ENCODE measurements around the gene KLK12. TPM values are rescaled to one million over a fixed set of nuclear protein-coding genes. Genes with fewer than 3 reads are reported as not detected.

KLK12 gene
- total and polyA plus RNA-seq, 2 donors (not counting 1 experiment from before 2014, with no cell fraction given): not detected

GRCh38 chr19:51044327-51044726 lies 9.5 kb upstream of the KLK12 start:
- H3K4me3 ChIP-seq (ENCODE audit: control extremely low read depth in 1 of 5, extremely low read depth in 1 of 5, insufficient read depth in 1 of 5, low read depth in 2 of 5, low read length in 4 of 5): no peak overlapping the region
- ATAC-seq (ENCODE audit: low read depth) (no peak), DNase-seq (no peak)
- peaks cover 11% of the 10 kb centered on the region for H3K27me3 Mint-ChIP-seq
- H3K79me2 ChIP-seq (ENCODE audit: control insufficient read depth, insufficient read depth, low read length): no peaks in the 10 kb centered on the region
- H3K4me1 Mint-ChIP-seq: no peaks in the 10 kb centered on the region
- peaks cover 2% of the 10 kb centered on the region for H3K9me3 Mint-ChIP-seq (ENCODE audit: insufficient read depth)
- intact Hi-C loops (cut with micrococcal nuclease): no loop called here
- H3K27me3 ChIP-seq (replicated peaks in 1 of 4; ENCODE audit: control extremely low read depth in 1 of 4, control insufficient read depth in 3 of 4, insufficient read depth in 4 of 4, low read length in 3 of 4): no peaks in the 10 kb centered on the region
- POLR2A ChIA-PET: no interaction called here
- no peaks in the 10 kb centered on the region for H4K20me1 ChIP-seq (ENCODE audit: control insufficient read depth, insufficient read depth, low read length, poor library complexity, severe bottlenecking)
- no peak overlapping the region for H3K4me3 Mint-ChIP-seq
- no peak overlapping the region for H3K9ac ChIP-seq (ENCODE audit: low read length)
- CTCF ChIA-PET: no interaction called here
- no peak overlapping the region for H3K27ac Mint-ChIP-seq
- no peaks in the 10 kb centered on the region for H3K9me3 ChIP-seq (ENCODE audit: control extremely low read depth in 1 of 3, control insufficient read depth in 2 of 3, insufficient read depth in 1 of 3, low read length in 2 of 3)
- 98% methylated on average over 8 of the region's 11 CpGs for WGBS (ENCODE audit: insufficient coverage)
- no peak overlapping the region for H2AFZ ChIP-seq (ENCODE audit: insufficient read depth, low read depth, low read length, poor library complexity, severe bottlenecking)
- H3K4me2 ChIP-seq (replicated peaks; ENCODE audit: low read depth, low read length, poor library complexity, severe bottlenecking): no peak overlapping the region
- TF ChIP-seq EZH2 (IDR thresholded peaks at IDR 0.05; ENCODE audit: borderline replicate concordance, insufficient read depth, low read depth, low read length, poor library complexity, severe bottlenecking): no peak
- TF ChIP-seq CTCF (IDR thresholded peaks at IDR 0.05): no peak
- H3K4me1 ChIP-seq (ENCODE audit: control insufficient read depth in 2 of 2, insufficient read depth in 2 of 2, low read length in 2 of 2): no peaks in the 10 kb centered on the region
- H3K36me3 ChIP-seq (replicated peaks in 1 of 2; ENCODE audit: control extremely low read depth in 1 of 2, control insufficient read depth in 1 of 2, extremely low read depth in 1 of 2, insufficient read depth in 2 of 2, low read length in 1 of 2): no peaks in the 10 kb centered on the region
- H3K27ac ChIP-seq (ENCODE audit: low read length in 2 of 2): no peak overlapping the region

GRCh38 chr19:51043497-51043896 lies 8.7 kb upstream of the KLK12 start:
- POLR2A ChIA-PET: no interaction called here
- Mint-ChIP-seq H3K4me1 (no peaks in the 10 kb centered on the region), H3K27ac (no peak overlapping the region), H3K4me3 (no peak overlapping the region), H3K27me3 (peaks cover 11% of the 10 kb centered on the region), H3K9me3 (ENCODE audit: insufficient read depth) (peaks cover 2% of the 10 kb centered on the region)
- no peaks in the 10 kb centered on the region for H3K36me3 ChIP-seq (replicated peaks in 1 of 2; ENCODE audit: control extremely low read depth in 1 of 2, control insufficient read depth in 1 of 2, extremely low read depth in 1 of 2, insufficient read depth in 2 of 2, low read length in 1 of 2)
- TF ChIP-seq CTCF (IDR thresholded peaks at IDR 0.05): no peak
- TF ChIP-seq EZH2 (IDR thresholded peaks at IDR 0.05; ENCODE audit: borderline replicate concordance, insufficient read depth, low read depth, low read length, poor library complexity, severe bottlenecking): no peak
- CTCF ChIA-PET: no interaction called here
- no peaks in the 10 kb centered on the region for H3K9me3 ChIP-seq (ENCODE audit: control extremely low read depth in 1 of 3, control insufficient read depth in 2 of 3, insufficient read depth in 1 of 3, low read length in 2 of 3)
- no peaks in the 10 kb centered on the region for H4K20me1 ChIP-seq (ENCODE audit: control insufficient read depth, insufficient read depth, low read length, poor library complexity, severe bottlenecking)
- no peak overlapping the region for H3K4me2 ChIP-seq (replicated peaks; ENCODE audit: low read depth, low read length, poor library complexity, severe bottlenecking)
- no peak for ATAC-seq (ENCODE audit: low read depth)
- no peaks in the 10 kb centered on the region for H3K79me2 ChIP-seq (ENCODE audit: control insufficient read depth, insufficient read depth, low read length)
- H3K9ac ChIP-seq (ENCODE audit: low read length): no peak overlapping the region
- no peak overlapping the region for H3K4me3 ChIP-seq (ENCODE audit: control extremely low read depth in 1 of 5, extremely low read depth in 1 of 5, insufficient read depth in 1 of 5, low read depth in 2 of 5, low read length in 4 of 5)
- 72% methylated on average over 6 of the region's 9 CpGs for WGBS (ENCODE audit: insufficient coverage)
- intact Hi-C loops (cut with micrococcal nuclease): no loop called here
- no peak overlapping the region for H3K27ac ChIP-seq (ENCODE audit: low read length in 2 of 2)
- H2AFZ ChIP-seq (ENCODE audit: insufficient read depth, low read depth, low read length, poor library complexity, severe bottlenecking): no peak overlapping the region
- no peaks in the 10 kb centered on the region for H3K27me3 ChIP-seq (replicated peaks in 1 of 4; ENCODE audit: control extremely low read depth in 1 of 4, control insufficient read depth in 3 of 4, insufficient read depth in 4 of 4, low read length in 3 of 4)
- DNase-seq: no peak
- no peaks in the 10 kb centered on the region for H3K4me1 ChIP-seq (ENCODE audit: control insufficient read depth in 2 of 2, insufficient read depth in 2 of 2, low read length in 2 of 2)
